Astrocyte (in vitro differentiated cells and primary cell): Measurements from ENCODE around the gene PEA15.

Experiments used
- EZH2 ChIP-seq: IDR thresholded peaks from 2 replicates; pipeline ENCODE4 v1.6.1; 2012; ENCODE audit warnings: mild to moderate bottlenecking, low read length, inconsistent platforms; ENCODE audit not compliant: insufficient read depth
- TF ChIP-seq, protein P1 (sequence below): IDR thresholded peaks from 2 replicates; pipeline ENCODE4 v1.5.1; 2011; ENCODE audit warnings: low read depth, mild to moderate bottlenecking, inconsistent platforms, low read length, moderate library complexity; ENCODE audit not compliant: insufficient read depth

GRCh38 chr1:160228431-160228830 is 23.2 kb downstream of the PEA15 start:
- TF ChIP-seq, protein P1, sequence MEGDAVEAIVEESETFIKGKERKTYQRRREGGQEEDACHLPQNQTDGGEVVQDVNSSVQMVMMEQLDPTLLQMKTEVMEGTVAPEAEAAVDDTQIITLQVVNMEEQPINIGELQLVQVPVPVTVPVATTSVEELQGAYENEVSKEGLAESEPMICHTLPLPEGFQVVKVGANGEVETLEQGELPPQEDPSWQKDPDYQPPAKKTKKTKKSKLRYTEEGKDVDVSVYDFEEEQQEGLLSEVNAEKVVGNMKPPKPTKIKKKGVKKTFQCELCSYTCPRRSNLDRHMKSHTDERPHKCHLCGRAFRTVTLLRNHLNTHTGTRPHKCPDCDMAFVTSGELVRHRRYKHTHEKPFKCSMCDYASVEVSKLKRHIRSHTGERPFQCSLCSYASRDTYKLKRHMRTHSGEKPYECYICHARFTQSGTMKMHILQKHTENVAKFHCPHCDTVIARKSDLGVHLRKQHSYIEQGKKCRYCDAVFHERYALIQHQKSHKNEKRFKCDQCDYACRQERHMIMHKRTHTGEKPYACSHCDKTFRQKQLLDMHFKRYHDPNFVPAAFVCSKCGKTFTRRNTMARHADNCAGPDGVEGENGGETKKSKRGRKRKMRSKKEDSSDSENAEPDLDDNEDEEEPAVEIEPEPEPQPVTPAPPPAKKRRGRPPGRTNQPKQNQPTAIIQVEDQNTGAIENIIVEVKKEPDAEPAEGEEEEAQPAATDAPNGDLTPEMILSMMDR, result no peak
- TF ChIP-seq EZH2, result no peak
